Keratinocyte (primary cell): ENCODE results near the gene TNFSF13B. TPM values are rescaled to one million over a fixed set of nuclear protein-coding genes. Genes with fewer than 3 reads are reported as not detected.

ENCODE experiments used
- DNase-seq: peaks from one replicate; pipeline ENCODE4 v3.0.0-alpha.2; 2011; ENCODE audit warnings: low read depth, missing footprints, low spot score
- FAIRE-seq: peaks from 2 replicates; lab custom pipeline; 2011; peaks lifted over from hg19 to GRCh38; lab: Jason Lieb, UNC
- H2AFZ ChIP-seq: 2 replicates; pipeline ENCODE4 v1.6.0; 2012; ENCODE audit warnings: low read length, control low read depth, inconsistent platforms; ENCODE audit not compliant: control insufficient read depth
- H3K27ac ChIP-seq: 2 replicates; pipeline ENCODE4 v1.5.1; 2011; ENCODE audit warnings: low read length; ENCODE audit not compliant: control insufficient read depth, insufficient read depth
- H3K27me3 ChIP-seq: 3 replicates; pipeline ENCODE4 v1.6.0; 2011; ENCODE audit warnings: low read length; ENCODE audit not compliant: control insufficient read depth, insufficient read depth; ENCODE audit errors: extremely low read depth
- H3K36me3 ChIP-seq, 2 experiments: 2 replicates in 1 of 2; 3 replicates in 1 of 2; pipeline ENCODE4 v1.5.1; 2011; ENCODE audit warnings: low read length in 2 of 2, mild to moderate bottlenecking in 1 of 2; ENCODE audit not compliant: control insufficient read depth in 2 of 2, insufficient read depth in 2 of 2; ENCODE audit errors: extremely low read depth in 1 of 2
- H3K4me1 ChIP-seq: 3 replicates; pipeline ENCODE4 v1.5.1; 2011; ENCODE audit warnings: low read length; ENCODE audit not compliant: control insufficient read depth, insufficient read depth; ENCODE audit errors: extremely low read depth
- H3K4me2 ChIP-seq: 3 replicates; pipeline ENCODE4 v1.6.0; 2011; ENCODE audit warnings: low read depth, low read length; ENCODE audit not compliant: control insufficient read depth, insufficient read depth; ENCODE audit errors: extremely low read depth
- H3K4me3 ChIP-seq, 3 experiments: fragments of 200-600 bp in 1 of 3; sonication (generic) in 1 of 3; 2 replicates in 2 of 3; 3 replicates in 1 of 3; pipeline ENCODE4 v1.5.1; 2011 to 2016; ENCODE audit warnings: low read length in 3 of 3, mild to moderate bottlenecking in 3 of 3, control low read depth in 2 of 3, inconsistent platforms in 1 of 3, low read depth in 1 of 3, mixed read lengths in 1 of 3, mixed run types in 1 of 3, moderate library complexity in 1 of 3; ENCODE audit not compliant: control insufficient read depth in 2 of 3, insufficient read depth in 2 of 3; ENCODE audit errors: extremely low read depth in 1 of 3
- H3K79me2 ChIP-seq: 2 replicates; pipeline ENCODE4 v1.6.0; 2012; ENCODE audit warnings: low read length; ENCODE audit not compliant: control insufficient read depth, insufficient read depth
- H3K9ac ChIP-seq: 3 replicates; pipeline ENCODE4 v1.6.0; 2011; ENCODE audit warnings: low read length; ENCODE audit not compliant: control insufficient read depth, insufficient read depth; ENCODE audit errors: extremely low read depth
- H3K9me1 ChIP-seq: 3 replicates; pipeline ENCODE4 v1.6.0; 2011; ENCODE audit warnings: low read length; ENCODE audit not compliant: control insufficient read depth, insufficient read depth; ENCODE audit errors: extremely low read depth
- H3K9me3 ChIP-seq: 2 replicates; pipeline ENCODE4 v1.5.1; 2012; ENCODE audit warnings: low read depth, low read length; ENCODE audit not compliant: control insufficient read depth
- H4K20me1 ChIP-seq: 3 replicates; pipeline ENCODE4 v1.6.0; 2011; ENCODE audit warnings: low read length; ENCODE audit not compliant: control insufficient read depth, insufficient read depth; ENCODE audit errors: extremely low read depth
- EZH2 ChIP-seq: IDR thresholded peaks from one replicate; pipeline ENCODE4 v1.6.1; 2012; ENCODE audit warnings: inconsistent platforms, mild to moderate bottlenecking, low read length, moderate library complexity
- dilution Hi-C: fragments of 300-500 bp; cut with MboI; formaldehyde crosslinking; loops from one replicate; pipeline ENCODE4 v1.7.0; 2020; ENCODE audit warnings: low sequenced_read_pairs; ENCODE audit not compliant: extremely low pct_ligation_motif_present
- polyA plus RNA-seq, 5 experiments: library from polyadenylated mRNA; depleted of rRNA in 3 of 5; stranded (reverse) in 3 of 5; stranded (forward) in 1 of 5; unstranded in 1 of 5; fragments of >200 nt; gene quantifications; 1 replicate in 1 of 5; 2 replicates in 3 of 5; 3 replicates in 1 of 5; pipeline versions ENCODE4 v1.2.1 to v1.2.3, GENCODE V29; 2011 to 2012; ENCODE audit warnings: missing spikeins in 2 of 5, low read depth in 1 of 5, low replicate concordance in 1 of 5
- TF ChIP-seq, protein P1 (sequence below), 3 experiments: IDR thresholded peaks in 1 of 3; conservative IDR thresholded peaks in 1 of 3; optimal IDR thresholded peaks in 1 of 3; 2 replicates in 2 of 3; 3 replicates in 1 of 3; pipeline versions ENCODE3 to v1.5.1; 2011; ENCODE audit warnings: low read length in 3 of 3, mild to moderate bottlenecking in 3 of 3, moderate library complexity in 2 of 3, control low read depth in 1 of 3, inconsistent platforms in 1 of 3; ENCODE audit not compliant: insufficient read depth in 2 of 3; ENCODE audit errors: extremely low read depth in 1 of 3

TNFSF13B gene
- polyA plus RNA-seq, 1 donor (not counting 4 experiments of a cell fraction or from before 2014, with no cell fraction given) = 1.1 TPM

DNA sequence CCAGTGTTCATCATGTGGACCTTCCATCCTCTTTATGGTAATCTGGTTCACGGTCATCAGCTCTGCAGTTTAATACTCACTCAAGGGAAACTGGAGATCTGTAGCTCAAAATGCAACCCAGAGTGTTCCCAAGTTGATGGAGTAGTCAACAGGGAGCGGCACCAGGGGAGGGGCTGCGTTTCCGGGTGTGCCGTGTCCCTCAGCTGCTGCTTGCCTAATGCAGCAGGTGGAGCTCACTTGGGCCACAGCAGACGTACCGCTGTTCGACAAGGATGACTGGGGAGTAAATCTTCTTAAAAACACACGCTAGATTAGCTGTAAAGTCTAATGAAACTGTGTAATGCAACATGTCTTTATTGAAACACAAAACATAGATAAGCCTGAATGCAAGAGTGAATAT, 81.1 kb downstream of the TNFSF13B start:
- dilution Hi-C loops = no loop called here
- Histone ChIP-seq H4K20me1 (no peaks in the 10 kb centered on the region), H2AFZ (no peak overlapping the region), H3K27ac (no peak overlapping the region), H3K9me1 (no peaks in the 10 kb centered on the region), H3K27me3 (no peaks in the 10 kb centered on the region), H3K4me3 (no peak overlapping the region), H3K9ac (no peak overlapping the region), H3K4me1 (no peaks in the 10 kb centered on the region), H3K4me2 (no peak overlapping the region), H3K79me2 (no peaks in the 10 kb centered on the region), H3K36me3 (no peaks in the 10 kb centered on the region), H3K9me3 (no peaks in the 10 kb centered on the region)
- no peak for DNase-seq
- FAIRE-seq = no peak
- no peak for TF ChIP-seq EZH2
- TF ChIP-seq, protein P1, sequence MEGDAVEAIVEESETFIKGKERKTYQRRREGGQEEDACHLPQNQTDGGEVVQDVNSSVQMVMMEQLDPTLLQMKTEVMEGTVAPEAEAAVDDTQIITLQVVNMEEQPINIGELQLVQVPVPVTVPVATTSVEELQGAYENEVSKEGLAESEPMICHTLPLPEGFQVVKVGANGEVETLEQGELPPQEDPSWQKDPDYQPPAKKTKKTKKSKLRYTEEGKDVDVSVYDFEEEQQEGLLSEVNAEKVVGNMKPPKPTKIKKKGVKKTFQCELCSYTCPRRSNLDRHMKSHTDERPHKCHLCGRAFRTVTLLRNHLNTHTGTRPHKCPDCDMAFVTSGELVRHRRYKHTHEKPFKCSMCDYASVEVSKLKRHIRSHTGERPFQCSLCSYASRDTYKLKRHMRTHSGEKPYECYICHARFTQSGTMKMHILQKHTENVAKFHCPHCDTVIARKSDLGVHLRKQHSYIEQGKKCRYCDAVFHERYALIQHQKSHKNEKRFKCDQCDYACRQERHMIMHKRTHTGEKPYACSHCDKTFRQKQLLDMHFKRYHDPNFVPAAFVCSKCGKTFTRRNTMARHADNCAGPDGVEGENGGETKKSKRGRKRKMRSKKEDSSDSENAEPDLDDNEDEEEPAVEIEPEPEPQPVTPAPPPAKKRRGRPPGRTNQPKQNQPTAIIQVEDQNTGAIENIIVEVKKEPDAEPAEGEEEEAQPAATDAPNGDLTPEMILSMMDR (optimal IDR thresholded peaks at IDR 0.05 in 1 of 3, IDR thresholded peaks at IDR 0.05 in 1 of 3, conservative IDR thresholded peaks at IDR 0.05 in 1 of 3; ENCODE audit: extremely low read depth in 1 of 3, insufficient read depth in 2 of 3, low read length in 3 of 3) = no peak

DNA sequence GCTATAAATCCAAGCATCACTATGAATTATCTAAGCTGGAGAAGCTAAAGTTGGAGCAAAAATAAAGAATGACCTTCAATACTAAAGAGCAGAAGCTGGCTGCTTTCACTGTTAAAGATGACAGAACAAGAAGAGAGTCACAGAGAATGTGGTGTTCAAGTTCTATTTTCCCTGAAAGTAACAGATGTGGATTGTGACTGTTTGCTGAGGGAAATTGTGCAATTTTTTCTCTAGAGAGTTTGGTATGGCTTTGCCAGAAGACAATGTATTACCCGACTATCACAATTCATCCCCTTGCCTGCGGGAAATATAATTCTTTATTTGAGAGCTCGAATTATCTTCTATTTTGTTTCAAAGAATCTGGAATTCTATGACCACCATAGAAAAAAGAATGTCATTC, 83.1 kb downstream of the TNFSF13B start:
- FAIRE-seq = no peak
- H2AFZ ChIP-seq = no peak overlapping the region
- DNase-seq = no peak
- no peaks in the 10 kb centered on the region for H4K20me1 ChIP-seq
- no peaks in the 10 kb centered on the region for H3K9me1 ChIP-seq
- H3K9me3 ChIP-seq = no peaks in the 10 kb centered on the region
- H3K4me1 ChIP-seq = no peaks in the 10 kb centered on the region
- no peaks in the 10 kb centered on the region for H3K79me2 ChIP-seq
- H3K27ac ChIP-seq = no peak overlapping the region
- no peak overlapping the region for H3K4me3 ChIP-seq
- H3K4me2 ChIP-seq = no peak overlapping the region
- H3K9ac ChIP-seq = no peak overlapping the region
- TF ChIP-seq, protein P1 (optimal IDR thresholded peaks at IDR 0.05 in 1 of 3, IDR thresholded peaks at IDR 0.05 in 1 of 3, conservative IDR thresholded peaks at IDR 0.05 in 1 of 3; ENCODE audit: extremely low read depth in 1 of 3, insufficient read depth in 2 of 3, low read length in 3 of 3) = no peak
- no peak for TF ChIP-seq EZH2
- no peaks in the 10 kb centered on the region for H3K27me3 ChIP-seq
- dilution Hi-C loops = no loop called here
- no peaks in the 10 kb centered on the region for H3K36me3 ChIP-seq
